Immature natural killer cell (primary cell): ENCODE results near the gene PLA2G12A. TPM values are rescaled to one million over a fixed set of nuclear protein-coding genes. Genes with fewer than 3 reads are reported as not detected.

ENCODE experiments used
- polyA plus RNA-seq, 3 donors: library from polyadenylated mRNA; unstranded; fragments of 300-500 nt; fragmentation: Illumina TruSeq; gene quantifications; one replicate each; pipeline ENCODE4 v1.2.3, GENCODE V29; 2021

Gene PLA2G12A
- polyA plus RNA-seq, 3 donors from 2014 or later: 29.9 to 42.6 (median 33.9) TPM

Other genes with a start within 250 kb of the PLA2G12A start
- gene MCUB, start 169.8 kb downstream of the PLA2G12A start, polyA plus RNA-seq: 10 to 100 TPM; 50.9 to 94.2 (median 93.7) TPM
- gene CASP6, start 26.6 kb downstream of the PLA2G12A start, polyA plus RNA-seq: 10 to 100 TPM; 15.5 to 22.6 (median 17.9) TPM
- not detected for gene CFI, start 71.9 kb upstream of the PLA2G12A start, polyA plus RNA-seq
- 10 to 100 TPM in 2 of 3 donors, 1 to 10 TPM in 1; 5.2 to 17.6 (median 10.8) TPM for gene GAR1, start 85.7 kb upstream of the PLA2G12A start, polyA plus RNA-seq
- gene RRH, start 97.9 kb upstream of the PLA2G12A start, polyA plus RNA-seq: under 1 TPM in 1 of 3 donors, not detected in 2; 0.16 TPM
- gene LRIT3, start 118.0 kb upstream of the PLA2G12A start, polyA plus RNA-seq: not detected
- gene EGF, start 182.8 kb upstream of the PLA2G12A start, polyA plus RNA-seq: under 1 TPM in 1 of 3 donors, not detected in 2; 0.11 TPM